ENCODE measurements around the gene NHSL1.

NHSL1 gene

GRCh38 chr6:138503881-138504680 is 4.8 kb upstream of the NHSL1 start:
- TF ChIP-seq CSRNP3 (CRISPR knock-in tag; IDR thresholded peaks at IDR 0.05) (no peak), ZFP3 (CRISPR knock-in tag; IDR thresholded peaks at IDR 0.05) (no peak), PPARA (CRISPR knock-in tag; IDR thresholded peaks at IDR 0.05; ENCODE audit: borderline replicate concordance) (no peak), ISL1 (CRISPR knock-in tag; IDR thresholded peaks at IDR 0.05) (no peak), TSHZ2 (CRISPR knock-in tag; IDR thresholded peaks at IDR 0.05) (no peak), PATZ1 (CRISPR knock-in tag; IDR thresholded peaks at IDR 0.05; ENCODE audit: borderline replicate concordance) (no peak)
- ATAC-seq = no peak

- no peak for ATAC-seq
- no peak for TF ChIP-seq SNAI2 (CRISPR knock-in tag; IDR thresholded peaks at IDR 0.05)
- TF ChIP-seq ZNF70 (CRISPR knock-in tag; IDR thresholded peaks at IDR 0.05) = no peak
- TF ChIP-seq TOX (CRISPR knock-in tag; IDR thresholded peaks at IDR 0.05; ENCODE audit: borderline replicate concordance) = no peak
- TF ChIP-seq ZFP3 (CRISPR knock-in tag; IDR thresholded peaks at IDR 0.05) = no peak
- TF ChIP-seq CREB5 (CRISPR knock-in tag; IDR thresholded peaks at IDR 0.05; ENCODE audit: low read depth) = no peak
- no peak for TF ChIP-seq ARNTL (CRISPR knock-in tag; IDR thresholded peaks at IDR 0.05; ENCODE audit: borderline replicate concordance, low read depth)
- no peak for TF ChIP-seq ZNF565 (CRISPR knock-in tag; conservative IDR thresholded peaks at IDR 0.05; ENCODE audit: low read depth)
- TF ChIP-seq POU6F1 (CRISPR knock-in tag; IDR thresholded peaks at IDR 0.05; ENCODE audit: borderline replicate concordance, low read depth) = no peak
- no peak for TF ChIP-seq TCF4 (CRISPR knock-in tag; IDR thresholded peaks at IDR 0.05; ENCODE audit: borderline replicate concordance)
- TF ChIP-seq BACH2 (CRISPR knock-in tag; IDR thresholded peaks at IDR 0.05; ENCODE audit: borderline replicate concordance) = no peak
- no peak for TF ChIP-seq ZC3H10 (CRISPR knock-in tag; IDR thresholded peaks at IDR 0.05)
- TF ChIP-seq CSDC2 (CRISPR knock-in tag; IDR thresholded peaks at IDR 0.05) = no peak
- TF ChIP-seq ZFP30 (CRISPR knock-in tag; IDR thresholded peaks at IDR 0.05) = no peak
- no peak for TF ChIP-seq PATZ1 (CRISPR knock-in tag; IDR thresholded peaks at IDR 0.05; ENCODE audit: borderline replicate concordance)
- TF ChIP-seq CSRNP3 (CRISPR knock-in tag; IDR thresholded peaks at IDR 0.05) = no peak
- TF ChIP-seq TSHZ2 (CRISPR knock-in tag; IDR thresholded peaks at IDR 0.05) = no peak
- no peak for TF ChIP-seq GLIS3 (CRISPR knock-in tag; IDR thresholded peaks at IDR 0.05)
- TF ChIP-seq ISL1 (CRISPR knock-in tag; IDR thresholded peaks at IDR 0.05) = no peak
These were observed 3.3 kb upstream of the NHSL1 start for GRCh38 chr6:138502546-138502945.

Data from SK-N-SH treated with all-trans-retinoic acid at 6 μM for 48 hours (cell line).